OCI-LY7 (cell line): ENCODE measurements around the gene HLX. TPM values are rescaled to one million over a fixed set of nuclear protein-coding genes. Genes with fewer than 3 reads are reported as not detected.

ENCODE experiments used
- BruUV-seq: library from RNA; stranded (reverse); fragments of 400-500 nt; replicated peaks from 2 replicates; lab custom pipeline; 2021; lab: Mats Ljungman, UMichigan
- CTCF ChIA-PET: fragments of 300-600 bp; sonication (Branson Sonifier 250); formaldehyde crosslinking; loops from one replicate; lab custom pipeline; 2022; ENCODE audit warnings: antibody characterized with exemption; ENCODE audit not compliant: unreplicated experiment; lab: Charles Lee
- POLR2A ChIA-PET: fragments of 300-600 bp; sonication (Branson Sonifier 250); formaldehyde crosslinking; loops from one replicate; lab custom pipeline; 2022; ENCODE audit warnings: antibody characterized with exemption; lab: Charles Lee
- DNase-seq: peaks from one replicate; pipeline ENCODE4 v3.0.0-alpha.2; 2015; ENCODE audit warnings: low spot score
- H2AFZ ChIP-seq: fragments of 200-600 bp; sonication (generic), shearing (Covaris generic); 2 replicates; pipeline ENCODE4 v1.6.1; 2014; ENCODE audit warnings: mild to moderate bottlenecking, antibody characterized with exemption, low read length, moderate library complexity
- H3K27ac ChIP-seq: fragments of 200-600 bp; sonication (generic); 2 replicates; pipeline ENCODE4 v1.5.1; 2014; ENCODE audit warnings: mixed run types, low read depth, mild to moderate bottlenecking, moderate library complexity, low read length, inconsistent platforms; ENCODE audit not compliant: poor library complexity, severe bottlenecking
- H3K36me3 ChIP-seq: fragments of 200-600 bp; sonication (generic); 2 replicates; pipeline ENCODE4 v1.6.1; 2014; ENCODE audit warnings: mild to moderate bottlenecking, antibody characterized with exemption, low read length, moderate library complexity, mixed read lengths; ENCODE audit not compliant: insufficient read depth
- H3K4me1 ChIP-seq: fragments of 200-600 bp; sonication (generic); 2 replicates; pipeline ENCODE4 v1.5.1; 2014; ENCODE audit warnings: mild to moderate bottlenecking, low read length; ENCODE audit not compliant: insufficient read depth, poor library complexity, severe bottlenecking
- H3K4me2 ChIP-seq: fragments of 200-600 bp; sonication (generic); 2 replicates; pipeline ENCODE4 v1.6.1; 2014; ENCODE audit warnings: mild to moderate bottlenecking, low read length
- H3K4me3 ChIP-seq: fragments of 200-600 bp; sonication (generic); 2 replicates; pipeline ENCODE4 v1.5.1; 2014; ENCODE audit warnings: mild to moderate bottlenecking, low read depth, low read length; ENCODE audit not compliant: poor library complexity, severe bottlenecking
- H3K79me2 ChIP-seq: fragments of 200-600 bp; sonication (generic); 2 replicates; pipeline ENCODE4 v1.6.1; 2016; ENCODE audit warnings: low read depth, mild to moderate bottlenecking, low read length, moderate library complexity, mixed read lengths; ENCODE audit not compliant: insufficient read depth
- H3K9me2 ChIP-seq: fragments of 200-600 bp; sonication (generic); 2 replicates; pipeline ENCODE4 v1.6.1; 2016; ENCODE audit warnings: mild to moderate bottlenecking, low read length, mixed read lengths; ENCODE audit not compliant: insufficient read depth
- H3K9me3 ChIP-seq: fragments of 200-600 bp; sonication (generic); 2 replicates; pipeline ENCODE4 v1.6.1; 2014; ENCODE audit warnings: mild to moderate bottlenecking, mixed run types, low read length, mixed read lengths
- H4K20me1 ChIP-seq: fragments of 200-600 bp; sonication (generic); 2 replicates; pipeline ENCODE4 v1.6.1; 2014; ENCODE audit warnings: mild to moderate bottlenecking, antibody characterized with exemption, low read length, moderate library complexity, mixed read lengths; ENCODE audit not compliant: insufficient read depth
- CTCF ChIP-seq: fragments of 200-600 bp; sonication (generic); conservative IDR thresholded peaks from 2 replicates; pipeline ENCODE4 v1.5.1; 2014; ENCODE audit warnings: mild to moderate bottlenecking, antibody characterized with exemption, low read length, moderate library complexity, mixed read lengths
- EZH2phosphoT487 ChIP-seq: fragments of 200-600 bp; sonication (generic); IDR thresholded peaks from 2 replicates; pipeline ENCODE4 v1.6.1; 2018; ENCODE audit warnings: low read depth, borderline replicate concordance, mild to moderate bottlenecking, mixed run types, antibody characterized with exemption, low read length, moderate library complexity, mixed read lengths
- intact Hi-C: fragments of 100-400 bp; cut with micrococcal nuclease; formaldehyde crosslinking; loops from one replicate; pipeline ENCODE4 v1.10.0; 2022; ENCODE audit not compliant: unreplicated experiment
- total RNA-seq, 2 experiments: library from RNA; depleted of rRNA in 1 of 2; stranded (reverse); fragments of >200 nt in 1 of 2; shearing (Covaris generic) in 1 of 2; gene quantifications; 2 replicates each; pipeline ENCODE4 v1.2.3, GENCODE V29; 2014 to 2022

HLX gene
- total RNA-seq, 2 experiments from 2014 or later: not detected

GRCh38 chr1:220902916-220903315, 23.7 kb downstream of the HLX start:
- no TSS peak for BruUV-seq
- Histone ChIP-seq H3K4me1 (no peaks in the 10 kb centered on the region), H3K4me2 (no peak overlapping the region), H2AFZ (no peak overlapping the region), H4K20me1 (no peaks in the 10 kb centered on the region), H3K27ac (no peak overlapping the region), H3K79me2 (no peaks in the 10 kb centered on the region), H3K36me3 (no peaks in the 10 kb centered on the region), H3K4me3 (no peak overlapping the region), H3K9me2 (no peaks in the 10 kb centered on the region), H3K9me3 (no peaks in the 10 kb centered on the region)
- intact Hi-C loops: no loop called here
- TF ChIP-seq CTCF: no peak
- TF ChIP-seq EZH2phosphoT487: no peak
- CTCF ChIA-PET: no interaction called here
- DNase-seq: no peak
- POLR2A ChIA-PET: interaction anchor here (0.5 to 0.6 kb wide), 2 partner anchors 41 to 344 kb away, joined by 3 read pairs; no protein-coding TSS in a partner anchor

GRCh38 chr1:220904876-220905275, 25.6 kb downstream of the HLX start:
- ChIA-PET CTCF (no interaction called here), POLR2A (no interaction called here)
- no peaks in the 10 kb centered on the region for H3K4me1 ChIP-seq
- no peaks in the 10 kb centered on the region for H3K79me2 ChIP-seq
- H3K9me3 ChIP-seq: no peaks in the 10 kb centered on the region
- no peak for DNase-seq
- TF ChIP-seq CTCF (no peak), EZH2phosphoT487 (no peak)
- H3K36me3 ChIP-seq: no peaks in the 10 kb centered on the region
- no peak overlapping the region for H3K4me2 ChIP-seq
- BruUV-seq: no TSS peak
- H3K4me3 ChIP-seq: no peak overlapping the region
- H4K20me1 ChIP-seq: no peaks in the 10 kb centered on the region
- no peak overlapping the region for H3K27ac ChIP-seq
- no peaks in the 10 kb centered on the region for H3K9me2 ChIP-seq
- no peak overlapping the region for H2AFZ ChIP-seq
- intact Hi-C loops: no loop called here

- no peaks in the 10 kb centered on the region for H4K20me1 ChIP-seq
- no peaks in the 10 kb centered on the region for H3K9me2 ChIP-seq
- TF ChIP-seq EZH2phosphoT487 (no peak), CTCF (no peak)
- H3K4me3 ChIP-seq: no peak overlapping the region
- no peak overlapping the region for H2AFZ ChIP-seq
- no peak for DNase-seq
- no peaks in the 10 kb centered on the region for H3K9me3 ChIP-seq
- no peak overlapping the region for H3K27ac ChIP-seq
- no TSS peak for BruUV-seq
- H3K4me1 ChIP-seq: no peaks in the 10 kb centered on the region
- H3K4me2 ChIP-seq: no peak overlapping the region
- ChIA-PET CTCF (no interaction called here), POLR2A (no interaction called here)
- H3K36me3 ChIP-seq: no peaks in the 10 kb centered on the region
- intact Hi-C loops: no loop called here
- H3K79me2 ChIP-seq: no peaks in the 10 kb centered on the region
These were observed 26.7 kb downstream of the HLX start for GRCh38 chr1:220905650-220906560.
